ENCODE results near the gene GABBR2. TPM values are rescaled to one million over a fixed set of nuclear protein-coding genes. Genes with fewer than 3 reads are reported as not detected.

Gene GABBR2
- polyA plus RNA-seq, 1 of the 3 experiments (the other 2 are of a cell fraction) = not detected

GRCh38 chr9:98708103-98708932 is 417 bp downstream of the GABBR2 start (continued):
- TF ChIP-seq, protein P1, sequence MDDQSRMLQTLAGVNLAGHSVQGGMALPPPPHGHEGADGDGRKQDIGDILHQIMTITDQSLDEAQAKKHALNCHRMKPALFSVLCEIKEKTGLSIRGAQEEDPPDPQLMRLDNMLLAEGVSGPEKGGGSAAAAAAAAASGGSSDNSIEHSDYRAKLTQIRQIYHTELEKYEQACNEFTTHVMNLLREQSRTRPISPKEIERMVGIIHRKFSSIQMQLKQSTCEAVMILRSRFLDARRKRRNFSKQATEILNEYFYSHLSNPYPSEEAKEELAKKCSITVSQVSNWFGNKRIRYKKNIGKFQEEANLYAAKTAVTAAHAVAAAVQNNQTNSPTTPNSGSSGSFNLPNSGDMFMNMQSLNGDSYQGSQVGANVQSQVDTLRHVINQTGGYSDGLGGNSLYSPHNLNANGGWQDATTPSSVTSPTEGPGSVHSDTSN (IDR thresholded peaks at IDR 0.05) = no peak
- no peak for TF ChIP-seq USF1 (IDR thresholded peaks at IDR 0.05; ENCODE audit: borderline replicate concordance, low read depth)
- TF ChIP-seq MAX (IDR thresholded peaks at IDR 0.05; ENCODE audit: low read depth) = no peak
- no peak for TF ChIP-seq FOXM1 (IDR thresholded peaks at IDR 0.05; ENCODE audit: low read depth)
- TF ChIP-seq TCF12 (IDR thresholded peaks at IDR 0.05) = no peak
- no peak for TF ChIP-seq SMC3 (IDR thresholded peaks at IDR 0.05; ENCODE audit: low read depth, low read length)
- TF ChIP-seq CTCF (IDR thresholded peaks at IDR 0.05) = no peak
- no peak for TF ChIP-seq POLR2AphosphoS5 (IDR thresholded peaks at IDR 0.05; ENCODE audit: low read depth, low read length)
- TF ChIP-seq, protein P2, sequence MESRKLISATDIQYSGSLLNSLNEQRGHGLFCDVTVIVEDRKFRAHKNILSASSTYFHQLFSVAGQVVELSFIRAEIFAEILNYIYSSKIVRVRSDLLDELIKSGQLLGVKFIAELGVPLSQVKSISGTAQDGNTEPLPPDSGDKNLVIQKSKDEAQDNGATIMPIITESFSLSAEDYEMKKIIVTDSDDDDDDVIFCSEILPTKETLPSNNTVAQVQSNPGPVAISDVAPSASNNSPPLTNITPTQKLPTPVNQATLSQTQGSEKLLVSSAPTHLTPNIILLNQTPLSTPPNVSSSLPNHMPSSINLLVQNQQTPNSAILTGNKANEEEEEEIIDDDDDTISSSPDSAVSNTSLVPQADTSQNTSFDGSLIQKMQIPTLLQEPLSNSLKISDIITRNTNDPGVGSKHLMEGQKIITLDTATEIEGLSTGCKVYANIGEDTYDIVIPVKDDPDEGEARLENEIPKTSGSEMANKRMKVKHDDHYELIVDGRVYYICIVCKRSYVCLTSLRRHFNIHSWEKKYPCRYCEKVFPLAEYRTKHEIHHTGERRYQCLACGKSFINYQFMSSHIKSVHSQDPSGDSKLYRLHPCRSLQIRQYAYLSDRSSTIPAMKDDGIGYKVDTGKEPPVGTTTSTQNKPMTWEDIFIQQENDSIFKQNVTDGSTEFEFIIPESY (IDR thresholded peaks at IDR 0.05; ENCODE audit: borderline replicate concordance, low read depth) = no peak
- no peak for TF ChIP-seq MEF2A (IDR thresholded peaks at IDR 0.05; ENCODE audit: borderline replicate concordance, low read depth)
- no peak for TF ChIP-seq RCOR1 (IDR thresholded peaks at IDR 0.05; ENCODE audit: low read length)

GRCh38 chr9:98707166-98708102 is 1.3 kb downstream of the GABBR2 start:
- no peaks in the 10 kb centered on the region for H3K79me2 ChIP-seq (ENCODE audit: insufficient read depth)
- ChIA-PET CTCF (interaction anchor here (0.5 to 3.1 kb wide), 10 partner anchors 10 to 425 kb away, joined by 3 to 16 read pairs (median 4); no protein-coding TSS in a partner anchor), POLR2A (no interaction called here)
- no peaks in the 10 kb centered on the region for H3F3A ChIP-seq (replicated peaks; ENCODE audit: insufficient read depth)
- no peaks in the 10 kb centered on the region for H4K20me1 ChIP-seq (ENCODE audit: insufficient read depth)
- peak overlapping the region; percentile 67 for H3K4me2 ChIP-seq
- peaks cover 54% of the 10 kb centered on the region for H3K27me3 ChIP-seq (ENCODE audit: insufficient read depth)
- H3K9me2 ChIP-seq = no peaks in the 10 kb centered on the region
- WGBS (ENCODE audit: low lambda C conversion rate) = 4% methylated on average over 17 of the region's 79 CpGs
- H3K4me3 ChIP-seq (ENCODE audit: low read depth in 2 of 2, low read length in 1 of 2) = peak overlapping the region in 1 of 2 experiments; percentile 54; a peak in 2 of 4 replicates
- no peaks in the 10 kb centered on the region; a peak in 1 of 4 replicates for H3K4me1 ChIP-seq (ENCODE audit: control insufficient read depth in 1 of 2, insufficient read depth in 2 of 2, low read depth in 1 of 2, low read length in 1 of 2)
- no peak overlapping the region for H3K27ac ChIP-seq (ENCODE audit: low read depth in 2 of 2, low read length in 1 of 2)
- no peaks in the 10 kb centered on the region for H3K36me3 ChIP-seq (replicated peaks in 1 of 2; ENCODE audit: control insufficient read depth in 1 of 2, insufficient read depth in 2 of 2, low read length in 1 of 2)
- peak; percentile 84 for DNase-seq
- no peak overlapping the region for H3K9ac ChIP-seq
- H2AFZ ChIP-seq (ENCODE audit: low read depth) = no peak overlapping the region
- H3K9me3 ChIP-seq = no peaks in the 10 kb centered on the region
- no peak for TF ChIP-seq MXI1 (IDR thresholded peaks at IDR 0.05; ENCODE audit: low read depth, low read length)
- TF ChIP-seq SMC3 (IDR thresholded peaks at IDR 0.05; ENCODE audit: low read depth, low read length) = peak; percentile 45; the same call in 1 of the 2 replicates
- no peak for TF ChIP-seq EP300 (IDR thresholded peaks at IDR 0.05; ENCODE audit: borderline replicate concordance in 1 of 2, low read depth in 1 of 2, low read length in 1 of 2)
- no peak for TF ChIP-seq CHD2 (IDR thresholded peaks at IDR 0.05; ENCODE audit: low read length, partially characterized antibody)
- TF ChIP-seq FOXJ3 (CRISPR knock-in tag; IDR thresholded peaks at IDR 0.05) = no peak
- TF ChIP-seq SIN3A (IDR thresholded peaks at IDR 0.05; ENCODE audit: borderline replicate concordance, low read depth, low read length) = no peak
- TF ChIP-seq RXRA (IDR thresholded peaks at IDR 0.05; ENCODE audit: borderline replicate concordance, low read depth) = no peak
- no peak for TF ChIP-seq TAF1 (IDR thresholded peaks at IDR 0.05; ENCODE audit: borderline replicate concordance, low read depth, low read length)
- TF ChIP-seq RAD21 (IDR thresholded peaks at IDR 0.05; ENCODE audit: low read length) = peak; percentile 63
- TF ChIP-seq NRF1 (IDR thresholded peaks at IDR 0.05; ENCODE audit: low read depth, low read length) = no peak
- no peak for TF ChIP-seq POLR2AphosphoS5 (IDR thresholded peaks at IDR 0.05; ENCODE audit: low read depth, low read length)
- peak; percentile 56 for TF ChIP-seq CTCF (IDR thresholded peaks at IDR 0.05)
